PC-9 (cell line): ENCODE results near the gene WRAP53.

ENCODE experiments used
- EZH2 ChIP-seq: fragments of 200-600 bp; sonication (generic); IDR thresholded peaks from 2 replicates; pipeline ENCODE4 v1.8.0; 2017; ENCODE audit warnings: antibody characterized with exemption, low read depth
- TF ChIP-seq, protein P1 (sequence below): fragments of 200-600 bp; sonication (generic); conservative IDR thresholded peaks from 2 replicates; pipeline ENCODE4 v1.6.1; 2017; ENCODE audit warnings: mixed run types, antibody characterized with exemption, mild to moderate bottlenecking, moderate library complexity

DNA sequence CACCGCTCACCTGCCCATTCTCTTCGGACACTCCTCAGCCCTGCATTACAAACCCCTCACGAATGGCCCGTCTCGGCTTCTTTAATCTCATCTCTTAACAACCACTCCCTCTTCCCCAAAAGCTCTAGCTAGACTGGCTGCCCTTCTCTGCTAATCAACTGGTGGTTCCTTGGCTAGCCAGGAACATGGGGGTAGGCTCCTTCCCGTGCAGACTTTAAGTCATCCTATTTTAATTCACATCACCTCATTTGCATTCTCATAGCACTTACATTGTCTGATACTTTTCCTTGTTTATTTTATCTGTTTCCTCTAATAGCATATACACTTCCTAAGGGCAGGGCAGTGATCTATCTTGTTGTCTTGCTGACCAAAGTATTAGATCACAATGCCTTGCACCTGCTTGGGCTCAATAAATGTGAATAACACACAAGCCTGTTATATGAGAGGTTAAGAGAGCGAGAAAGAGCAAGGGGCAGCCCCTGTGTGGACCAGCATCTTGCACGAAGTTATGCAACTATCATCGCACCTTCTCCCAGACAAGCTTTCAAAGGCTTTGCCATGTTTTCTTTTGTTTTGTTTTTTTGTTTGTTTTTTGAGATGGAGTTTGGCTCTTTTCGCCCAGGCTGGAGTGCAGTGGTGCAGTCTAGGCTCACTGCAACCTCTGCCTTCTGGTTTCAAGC is 10.7 kb upstream of the WRAP53 start:
- TF ChIP-seq EZH2: no peak
- TF ChIP-seq, protein P1, sequence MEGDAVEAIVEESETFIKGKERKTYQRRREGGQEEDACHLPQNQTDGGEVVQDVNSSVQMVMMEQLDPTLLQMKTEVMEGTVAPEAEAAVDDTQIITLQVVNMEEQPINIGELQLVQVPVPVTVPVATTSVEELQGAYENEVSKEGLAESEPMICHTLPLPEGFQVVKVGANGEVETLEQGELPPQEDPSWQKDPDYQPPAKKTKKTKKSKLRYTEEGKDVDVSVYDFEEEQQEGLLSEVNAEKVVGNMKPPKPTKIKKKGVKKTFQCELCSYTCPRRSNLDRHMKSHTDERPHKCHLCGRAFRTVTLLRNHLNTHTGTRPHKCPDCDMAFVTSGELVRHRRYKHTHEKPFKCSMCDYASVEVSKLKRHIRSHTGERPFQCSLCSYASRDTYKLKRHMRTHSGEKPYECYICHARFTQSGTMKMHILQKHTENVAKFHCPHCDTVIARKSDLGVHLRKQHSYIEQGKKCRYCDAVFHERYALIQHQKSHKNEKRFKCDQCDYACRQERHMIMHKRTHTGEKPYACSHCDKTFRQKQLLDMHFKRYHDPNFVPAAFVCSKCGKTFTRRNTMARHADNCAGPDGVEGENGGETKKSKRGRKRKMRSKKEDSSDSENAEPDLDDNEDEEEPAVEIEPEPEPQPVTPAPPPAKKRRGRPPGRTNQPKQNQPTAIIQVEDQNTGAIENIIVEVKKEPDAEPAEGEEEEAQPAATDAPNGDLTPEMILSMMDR: no peak
